HG03520 (cell line): ENCODE results near the gene G2E3.
"Not testable (repeated sequence)": the region's sequence is repeated elsewhere in the genome, so short reads cannot be mapped to it uniquely, and the experiment has no call there.

Experiments used
- ATAC-seq: cut with Tn5 transposase; IDR thresholded peaks from one replicate; pipeline ENCODE4 v1.9.1; 2021; ENCODE audit warnings: mild to moderate bottlenecking, moderate library complexity; ENCODE audit not compliant: unreplicated experiment

The G2E3 gene

DNA sequence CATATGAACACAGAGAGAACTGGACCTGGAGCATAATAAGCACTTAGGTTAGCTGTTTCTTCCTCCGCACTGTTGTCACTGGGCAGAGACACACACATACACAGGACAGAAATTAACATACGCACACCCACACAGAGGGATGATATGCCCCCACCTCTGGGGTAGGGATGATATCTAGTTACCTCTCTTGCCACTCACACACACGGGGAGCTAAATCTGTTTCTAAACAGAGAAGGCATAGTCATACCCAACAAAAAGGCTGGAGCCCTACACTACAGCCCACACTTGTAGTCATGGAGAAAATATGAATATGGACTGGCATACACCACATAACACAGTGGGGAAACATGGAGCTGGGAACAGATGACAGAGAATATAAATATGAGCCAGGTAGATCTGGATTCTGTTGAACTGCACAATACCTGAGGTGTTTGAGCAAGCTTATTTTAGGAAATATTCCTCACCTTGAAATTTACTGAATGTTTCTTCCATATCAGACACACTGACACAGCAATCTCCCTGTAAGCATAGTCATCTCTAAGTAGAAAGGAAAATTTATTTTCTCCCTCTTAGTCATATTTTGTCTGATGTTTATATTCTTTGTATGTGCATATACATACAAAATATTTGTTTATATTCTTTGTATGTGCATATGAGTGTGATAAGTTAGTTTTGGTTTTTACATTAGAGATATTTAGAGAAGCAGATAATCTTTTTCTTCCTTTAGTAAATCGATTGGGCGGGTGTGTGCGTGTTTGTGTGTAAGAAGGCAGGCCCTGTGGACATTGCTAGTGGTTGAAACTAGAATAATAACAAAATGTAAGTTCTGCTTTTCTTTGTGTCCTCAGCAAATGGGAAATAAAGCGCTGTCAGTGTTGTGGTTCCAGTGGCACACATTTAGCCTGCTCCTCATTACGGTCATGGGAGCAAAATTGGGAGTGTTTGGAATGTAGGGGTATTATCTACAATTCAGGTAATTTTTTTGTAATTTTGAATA, 42.3 kb downstream of the G2E3 start:
- no peak for ATAC-seq

DNA sequence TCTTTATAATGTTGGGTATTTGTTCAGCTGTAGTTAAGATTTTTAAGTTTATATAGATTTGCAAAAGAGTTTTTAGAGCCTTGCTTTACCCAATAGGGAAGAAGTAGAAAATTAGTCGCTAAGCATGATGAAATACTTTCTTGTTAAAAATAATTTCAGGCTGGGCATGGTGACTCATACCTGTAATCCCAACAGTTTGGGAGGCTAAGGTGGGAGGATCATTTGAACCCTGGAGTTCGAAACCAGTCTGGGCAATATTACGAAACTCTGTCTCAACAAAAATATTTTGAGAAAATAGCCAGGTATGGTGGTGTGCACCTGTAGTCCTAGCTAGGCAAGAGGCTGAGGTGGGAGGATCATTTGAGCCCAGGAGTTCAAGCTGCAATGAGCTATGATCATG, 44.4 kb downstream of the G2E3 start:
- no peak for ATAC-seq

DNA sequence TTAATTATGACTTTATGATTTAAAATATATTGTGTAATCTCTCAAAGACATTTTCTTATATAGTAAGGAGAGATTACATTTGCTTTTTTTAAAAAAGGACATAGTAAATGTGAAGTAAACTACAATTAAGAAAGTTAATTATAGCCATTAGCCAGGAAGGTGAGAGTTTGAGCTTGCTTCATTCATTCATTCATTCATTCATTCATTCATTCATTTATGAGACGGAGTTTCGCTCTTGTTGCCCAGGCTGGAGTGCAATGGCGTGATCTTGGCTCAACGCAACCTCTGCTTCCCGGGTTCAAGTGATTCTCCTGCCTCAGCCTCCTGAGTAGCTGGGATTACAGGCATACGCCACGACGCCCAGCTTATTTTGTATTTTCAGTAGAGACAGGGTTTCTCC, 45.7 kb downstream of the G2E3 start:
- not testable (repeated sequence) for ATAC-seq

DNA sequence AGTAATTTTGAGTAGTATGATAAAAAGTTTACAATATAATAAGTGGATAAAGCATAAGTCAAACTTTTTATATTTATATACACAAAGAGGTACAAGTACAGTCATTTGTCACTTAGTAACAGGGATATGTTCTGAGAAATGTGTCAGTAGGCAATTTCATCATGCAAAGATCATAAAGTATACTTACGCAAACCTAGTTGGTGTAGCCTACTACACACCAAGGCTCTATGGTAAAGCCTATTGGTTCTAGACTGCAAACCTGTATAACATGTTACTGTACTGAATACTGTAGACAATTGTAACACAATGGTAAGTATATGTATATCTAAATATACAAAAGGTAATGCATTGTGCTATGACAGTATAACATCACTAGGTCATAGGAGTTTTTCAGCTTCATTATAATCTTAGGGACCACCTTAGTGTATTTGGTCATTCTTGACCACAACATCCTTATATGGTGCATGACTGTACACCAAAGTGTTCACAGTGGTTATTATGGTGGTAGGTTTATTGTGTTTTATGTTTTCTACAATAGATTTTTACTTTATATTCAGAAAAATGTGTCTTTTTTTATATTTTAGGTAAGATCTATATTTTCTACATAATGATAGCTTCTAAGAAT, 48.3 kb downstream of the G2E3 start:
- no peak for ATAC-seq

DNA sequence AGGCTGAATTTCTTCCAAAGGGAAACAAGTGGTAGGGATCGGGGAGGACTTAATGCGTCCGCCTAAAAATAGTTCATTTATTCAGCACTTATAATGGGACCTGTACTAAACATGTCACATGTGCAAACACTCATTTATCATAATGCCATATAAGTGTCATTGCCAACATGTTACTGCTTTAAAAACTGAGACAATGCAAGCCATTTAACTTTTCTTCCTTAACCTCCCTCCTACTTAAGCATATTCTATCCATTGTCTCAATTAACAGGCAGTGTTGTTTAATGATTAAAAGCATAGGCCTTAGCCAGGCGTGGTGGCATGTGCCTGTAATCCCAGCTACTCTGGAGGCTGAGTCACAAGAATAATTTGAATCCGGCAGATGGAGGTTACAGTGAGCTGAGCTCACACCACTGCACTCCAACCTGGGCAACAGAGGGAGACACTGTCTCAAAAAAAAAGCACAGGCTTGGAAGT, 49.6 kb downstream of the G2E3 start:
- no peak for ATAC-seq

DNA sequence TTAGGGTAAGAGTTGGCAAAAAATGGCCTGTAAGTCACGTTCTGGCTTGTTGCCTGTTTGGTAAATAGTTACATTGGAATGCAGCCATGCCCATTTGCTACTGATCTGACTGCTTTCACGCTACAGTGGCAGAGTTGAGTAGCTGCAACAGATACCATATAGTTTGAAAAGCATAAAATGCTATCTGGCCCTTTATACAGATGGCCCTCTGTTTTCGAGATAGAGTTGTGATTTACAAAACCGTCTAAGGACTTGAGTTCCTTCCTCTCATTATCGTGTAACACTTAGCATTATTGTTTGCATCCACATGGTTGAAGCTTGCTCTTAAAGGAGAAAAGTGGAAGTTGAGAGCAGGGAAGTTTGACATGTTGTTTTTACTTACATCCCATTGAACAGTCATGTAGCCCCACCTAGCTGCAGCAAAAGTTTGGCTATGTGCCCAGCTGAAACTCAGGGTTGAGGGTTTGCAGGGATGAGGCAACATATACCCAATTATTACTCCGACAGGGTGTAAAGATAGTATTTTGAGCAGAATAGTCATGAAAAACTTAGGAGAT, 51.9 kb downstream of the G2E3 start:
- ATAC-seq = no peak

DNA sequence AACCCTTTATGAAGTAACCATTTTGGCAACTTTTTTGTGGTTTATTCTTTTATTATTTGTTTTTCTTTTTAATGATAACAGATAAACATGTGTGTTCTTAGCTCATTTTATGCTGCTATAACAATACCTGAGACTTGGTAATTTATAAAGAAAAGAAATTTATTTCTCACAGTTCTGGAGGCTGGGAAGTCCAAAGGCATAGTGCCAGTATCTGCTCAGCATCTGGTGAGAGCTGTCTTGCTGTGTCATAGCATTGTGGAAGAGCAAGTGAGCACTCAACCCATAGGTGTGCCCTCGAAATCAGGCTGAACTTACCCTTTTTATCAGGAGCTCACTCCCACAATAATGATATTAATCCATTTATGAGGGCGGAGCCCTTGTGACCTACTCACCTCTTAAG, 55.2 kb downstream of the G2E3 start:
- ATAC-seq = no peak

DNA sequence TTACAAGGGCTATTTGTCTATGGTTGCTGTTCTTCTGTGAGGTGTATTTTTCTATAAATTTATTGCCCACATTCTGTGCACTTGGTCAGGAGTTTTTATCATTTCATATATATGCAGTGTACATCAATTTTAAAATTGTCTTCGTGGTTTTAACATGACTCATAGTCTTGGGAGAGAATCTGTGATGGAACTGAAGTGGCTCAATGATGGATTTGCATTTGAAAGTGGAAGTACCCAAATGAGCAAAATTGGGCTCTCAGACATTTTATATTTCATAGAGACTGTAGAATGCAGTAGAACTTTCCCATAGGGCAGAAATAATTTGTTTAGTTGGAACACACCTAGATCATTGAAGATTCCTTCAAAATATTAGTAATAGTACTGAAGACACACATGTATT, 61.2 kb downstream of the G2E3 start:
- ATAC-seq = peak; percentile 36

DNA sequence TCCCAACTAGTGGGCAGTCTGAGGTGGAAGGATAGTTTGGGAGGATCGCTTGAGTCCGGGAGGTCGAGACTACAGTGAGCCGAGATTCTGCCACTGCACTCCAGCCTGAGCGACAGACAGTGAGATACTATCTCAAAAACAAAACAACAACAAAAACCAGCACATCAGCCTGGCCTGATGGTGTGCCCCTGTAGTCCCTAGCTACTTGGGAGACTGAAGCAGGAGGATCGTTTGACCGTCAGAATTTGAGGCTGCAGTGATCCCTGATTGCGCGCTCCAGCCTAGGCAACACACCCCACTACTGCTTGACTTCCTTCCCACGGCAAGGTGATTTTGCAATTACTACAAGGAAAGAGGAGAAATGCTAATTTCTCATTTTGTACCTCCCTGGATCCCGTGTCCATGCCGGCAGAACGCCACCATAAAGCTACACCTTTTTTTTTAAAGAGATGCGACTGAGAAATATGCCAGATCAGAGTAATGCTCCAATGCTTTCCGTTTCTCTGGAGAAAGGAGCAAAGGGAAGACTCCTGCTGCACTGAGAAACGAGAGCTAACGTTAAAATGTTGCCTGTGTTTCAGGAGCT, 62.5 kb downstream of the G2E3 start:
- ATAC-seq = peak; percentile 11

DNA sequence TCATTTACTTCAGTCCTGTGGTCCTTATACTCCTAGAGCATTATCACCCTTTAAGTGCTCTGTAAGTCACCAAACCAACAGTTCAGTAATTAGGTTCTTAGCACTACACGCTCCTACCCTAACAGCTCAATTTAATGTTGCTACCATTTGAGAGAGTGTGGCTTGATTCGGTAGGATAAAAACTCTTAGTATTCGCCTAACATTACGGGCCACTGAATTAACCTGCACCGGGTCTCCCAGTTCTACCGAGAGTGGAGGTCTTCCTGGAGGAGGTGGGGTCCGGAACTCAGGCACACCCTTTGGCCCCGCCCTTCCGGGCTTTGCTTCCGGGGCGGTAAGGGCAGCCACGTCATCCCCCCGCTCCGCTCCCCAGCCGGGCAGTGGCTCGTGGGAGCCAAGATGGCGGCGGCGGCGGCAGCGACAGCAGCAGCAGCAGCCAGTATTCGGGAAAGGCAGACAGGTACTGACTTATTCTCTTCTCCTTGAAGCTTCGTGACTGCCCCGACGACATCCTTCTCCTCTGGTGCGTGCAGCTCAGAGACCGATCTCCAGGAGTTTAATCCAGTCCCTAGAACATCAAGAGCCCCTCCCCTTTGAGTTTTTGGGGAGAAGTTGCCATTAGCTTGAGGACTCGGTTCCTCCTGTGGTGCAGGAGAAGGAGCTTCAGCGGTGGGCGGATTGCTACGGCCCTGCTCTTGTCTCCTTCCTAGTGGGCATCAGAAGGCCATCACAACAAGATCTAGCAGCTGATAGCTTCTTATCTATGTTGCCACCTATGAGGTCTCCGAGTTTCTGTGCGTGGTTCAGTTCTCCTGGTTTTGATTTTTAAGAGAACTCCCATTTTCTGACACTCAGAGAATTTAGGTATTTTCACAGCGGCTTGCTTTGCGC, 63.2 kb downstream of the G2E3 start, which contains the start of gene SCFD1:
Gene SCFD1, plus strand, starts transcription at position 380 of the 891 bp plus-strand sequence. Its CDS starts 20 bp downstream, at position 400.
- ATAC-seq = peak; percentile 90

DNA sequence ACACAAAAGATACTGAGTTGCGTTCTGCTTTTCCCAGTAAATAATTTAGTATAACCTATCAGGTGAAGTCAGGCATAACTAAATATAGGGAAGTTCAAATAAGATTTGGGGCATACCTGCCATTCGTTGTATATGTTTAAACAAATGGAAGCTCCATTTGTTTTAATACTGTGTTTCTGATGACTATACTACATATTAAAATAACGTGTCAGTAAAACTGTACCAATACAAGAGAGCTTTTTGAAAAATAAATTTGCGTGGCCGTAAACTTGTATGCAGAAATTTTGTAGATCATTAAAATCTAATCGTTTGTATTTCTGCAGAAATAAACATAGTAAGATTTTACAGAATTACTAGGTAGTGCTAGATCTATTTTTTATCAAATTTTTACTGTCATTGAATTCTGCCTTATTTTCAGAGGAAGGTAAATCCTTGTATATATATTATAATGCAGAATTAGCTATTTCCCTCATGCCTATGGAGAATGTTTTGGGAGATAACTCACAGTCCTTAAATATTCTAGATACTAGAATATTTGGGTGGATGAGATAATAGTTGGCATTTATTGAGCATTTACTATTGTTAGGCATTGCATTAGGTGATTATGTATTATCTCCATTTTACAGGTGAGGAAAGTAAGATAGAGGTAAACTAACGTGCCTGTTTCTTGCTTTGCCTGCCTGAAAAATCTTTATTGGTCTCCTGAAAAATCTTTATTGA, 64.6 kb downstream of the G2E3 start:
- no peak for ATAC-seq

DNA sequence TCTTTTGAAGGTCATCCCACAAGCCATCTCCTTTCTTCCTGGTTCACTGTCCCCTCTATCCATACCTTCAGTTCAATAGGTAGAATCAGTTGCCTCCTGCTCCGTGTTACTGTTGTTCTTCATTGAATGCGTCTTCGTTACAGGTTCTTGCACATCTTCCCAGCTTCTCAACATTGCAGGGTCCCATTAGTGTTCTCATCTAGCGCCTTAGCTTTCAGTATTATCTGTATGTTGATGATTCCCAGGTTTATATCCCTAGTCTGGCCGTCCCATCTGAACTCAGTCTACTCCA, 65.1 kb downstream of the G2E3 start:
- ATAC-seq = no peak

DNA sequence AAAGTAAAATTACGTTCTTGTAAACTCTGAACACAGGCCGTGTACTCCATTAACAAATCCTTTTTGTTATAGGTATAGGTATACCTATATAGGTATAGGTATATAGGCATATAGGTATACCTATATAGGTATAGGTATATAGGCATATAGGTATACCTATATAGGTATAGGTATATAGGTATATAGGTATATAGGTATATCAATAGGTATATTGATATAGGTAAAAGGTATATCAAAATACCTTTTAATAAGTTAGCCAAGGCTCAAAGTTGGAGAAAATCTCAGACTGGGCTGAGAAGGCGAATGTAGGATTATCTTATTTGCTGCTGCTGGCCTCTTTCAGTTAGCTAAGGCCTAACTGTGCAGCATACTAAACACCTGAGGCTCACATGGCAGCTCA, 66.6 kb downstream of the G2E3 start:
- ATAC-seq = no peak

DNA sequence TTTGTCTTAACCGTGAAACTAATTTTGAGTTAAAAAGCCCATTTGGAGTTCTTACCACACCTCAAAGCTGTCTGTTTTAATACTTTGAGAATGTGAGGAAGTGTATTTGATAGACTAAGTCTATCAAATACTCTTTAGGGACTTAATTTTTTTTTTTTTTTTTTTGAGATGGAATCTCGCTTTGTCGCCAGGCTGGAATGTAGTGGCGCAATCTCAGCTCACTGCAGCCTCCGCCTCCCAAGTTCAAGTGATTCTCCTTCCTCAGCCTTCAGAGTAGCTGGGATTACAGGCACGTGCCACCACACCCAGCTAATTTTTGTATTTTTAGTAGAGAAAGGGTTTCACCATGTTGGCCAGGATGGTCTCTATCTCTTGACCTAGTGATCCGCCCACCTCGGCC, 70.5 kb downstream of the G2E3 start:
- not testable (repeated sequence) for ATAC-seq

DNA sequence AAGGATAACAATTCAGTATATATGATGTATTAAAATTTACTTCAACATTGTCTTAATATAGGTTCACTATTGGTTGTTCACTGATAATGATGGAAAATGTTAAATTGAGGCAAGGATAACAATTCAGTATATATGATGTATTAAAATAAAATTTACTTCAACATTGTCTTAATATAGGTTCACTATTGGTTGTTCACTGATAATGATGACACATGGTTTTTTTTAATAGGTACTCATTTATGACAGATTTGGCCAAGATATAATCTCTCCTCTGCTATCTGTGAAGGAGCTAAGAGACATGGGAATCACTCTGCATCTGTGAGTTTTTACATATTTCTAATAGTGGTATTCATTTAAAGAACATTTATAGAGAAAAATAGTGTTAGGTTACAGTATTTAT, 71.3 kb downstream of the G2E3 start:
- ATAC-seq = no peak

DNA sequence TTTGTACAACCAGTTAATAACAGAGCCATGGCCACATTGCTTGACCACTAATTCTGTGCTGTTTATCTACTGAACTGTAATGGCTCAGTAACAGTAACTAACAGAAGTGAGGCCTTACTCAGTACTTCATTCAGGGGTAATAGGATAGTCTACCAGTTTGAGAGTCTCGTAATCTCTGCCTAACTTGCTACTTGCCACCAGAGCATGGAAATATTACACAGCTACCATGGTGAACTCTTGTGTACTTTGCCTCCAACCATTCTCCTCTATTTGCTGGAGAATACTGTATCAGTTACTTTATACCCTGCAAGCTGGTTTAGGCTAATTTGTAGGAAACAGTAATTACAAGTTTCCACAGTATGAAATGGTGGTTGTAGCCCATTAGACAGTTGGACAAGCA, 73.8 kb downstream of the G2E3 start:
- ATAC-seq = no peak

DNA sequence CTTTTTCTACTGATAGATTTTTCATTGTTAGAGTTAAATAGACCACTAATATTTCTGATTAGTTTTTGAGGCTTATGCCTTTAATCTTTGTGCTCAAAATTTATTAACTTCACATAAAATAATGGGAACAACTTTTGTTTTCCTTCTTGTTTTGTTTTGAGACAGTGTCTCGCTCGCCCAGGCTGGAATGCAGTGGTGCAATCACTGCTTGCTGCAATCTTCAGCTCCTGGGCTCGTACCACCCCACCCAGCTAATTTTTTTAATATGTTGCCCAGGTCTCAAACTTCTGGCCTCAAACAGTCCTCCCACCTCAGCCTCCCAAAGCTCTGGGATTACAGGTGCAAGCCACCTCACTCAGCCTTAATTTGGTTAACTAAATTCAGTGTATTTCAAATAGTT, 80.0 kb downstream of the G2E3 start:
- no peak for ATAC-seq

DNA sequence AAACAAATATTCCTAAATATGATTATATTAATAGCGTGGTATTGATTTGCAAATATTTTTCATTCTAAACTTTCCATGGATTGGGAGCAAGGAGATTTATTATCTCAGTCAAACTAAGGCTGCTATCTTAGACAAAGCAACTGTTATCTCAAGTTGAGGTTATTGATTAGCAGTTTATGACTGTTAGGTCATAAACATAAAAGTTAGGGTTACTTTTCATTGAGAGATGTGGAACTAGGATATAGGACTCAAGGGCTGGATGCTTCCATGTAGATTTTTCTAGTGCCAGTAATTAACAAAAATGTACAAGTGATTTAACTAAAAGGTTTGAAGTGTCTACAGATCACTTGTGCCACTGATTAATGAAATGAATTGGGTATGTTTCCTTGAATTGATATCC, 82.2 kb downstream of the G2E3 start:
- ATAC-seq = no peak

DNA sequence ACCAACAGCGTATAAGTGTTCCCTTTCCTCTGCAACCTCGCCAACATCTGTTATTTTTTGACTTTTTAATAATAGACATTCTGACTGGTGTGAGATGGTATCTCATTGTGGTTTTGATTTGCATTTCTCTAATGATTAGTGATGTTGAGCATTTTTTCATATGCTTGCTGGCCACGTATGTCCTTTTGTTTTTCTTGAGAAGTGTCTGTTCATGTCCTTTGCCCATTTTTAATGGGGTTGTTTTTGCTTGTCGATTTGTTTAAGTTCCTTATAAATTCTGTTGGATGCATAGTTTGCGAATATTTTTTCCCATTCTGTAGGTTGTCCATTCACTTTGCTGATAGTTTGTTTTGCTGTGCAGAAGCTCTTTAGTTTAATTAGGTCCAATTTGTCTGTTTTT, 85.5 kb downstream of the G2E3 start:
- ATAC-seq = not testable (repeated sequence)

DNA sequence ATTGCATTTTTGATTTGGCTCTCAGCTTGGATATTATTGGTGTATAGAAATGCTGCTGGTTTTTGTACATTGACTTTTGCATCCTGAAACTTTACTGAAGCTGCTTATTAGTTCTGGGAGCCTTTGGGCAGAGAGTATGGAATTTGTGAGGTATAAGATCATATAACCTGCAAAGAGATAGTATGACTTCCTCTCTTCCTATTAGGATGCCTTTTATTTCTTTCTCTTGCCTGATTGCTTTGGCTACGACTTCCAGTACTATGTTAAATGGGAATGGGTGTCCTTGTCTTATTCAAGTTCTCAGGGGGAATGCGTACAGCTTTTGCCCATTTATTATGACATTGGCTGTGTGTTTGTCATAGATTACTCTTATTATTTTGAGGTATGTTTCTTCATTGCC, 86.6 kb downstream of the G2E3 start:
- no peak for ATAC-seq
